ENCODE results near the gene C1QTNF1.
A peak's percentile ranks its signal among the peaks of the same experiment; 100 is the strongest.

Gene C1QTNF1

GRCh38 chr17:78992542-78993212, 31.3 kb upstream of the C1QTNF1 start:
- no peak for DNase-seq

GRCh38 chr17:78993241-78993956, 30.6 kb upstream of the C1QTNF1 start:
- peak; percentile 42 to 56 for DNase-seq

- DNase-seq = no peak
Measured at GRCh38 chr17:78993981-78994671, 29.8 kb upstream of the C1QTNF1 start.

- no peak for DNase-seq
Measured at GRCh38 chr17:78995022-78995760, 28.8 kb upstream of the C1QTNF1 start.

GRCh38 chr17:78995761-78996451, 28.1 kb upstream of the C1QTNF1 start:
- no peak for DNase-seq

GRCh38 chr17:78996781-78997201, 27.2 kb upstream of the C1QTNF1 start:
- DNase-seq = no peak

GRCh38 chr17:78997231-78997741, 26.7 kb upstream of the C1QTNF1 start:
- no peak for DNase-seq

GRCh38 chr17:78997881-78998280, 26.1 kb upstream of the C1QTNF1 start:
- no peak for DNase-seq

- DNase-seq = no peak
Measured at GRCh38 chr17:78998311-78999055, 25.5 kb upstream of the C1QTNF1 start.

- no peak for DNase-seq
Measured at GRCh38 chr17:78999056-78999768, 24.8 kb upstream of the C1QTNF1 start.

- DNase-seq = no peak
Measured at GRCh38 chr17:78999947-79000395, 24.0 kb upstream of the C1QTNF1 start.

- DNase-seq = no peak
Measured at GRCh38 chr17:79000396-79001189, 23.4 kb upstream of the C1QTNF1 start.

GRCh38 chr17:79001190-79002020, 22.6 kb upstream of the C1QTNF1 start:
- DNase-seq = no peak

- DNase-seq = no peak
Measured at GRCh38 chr17:79002291-79002690, 21.7 kb upstream of the C1QTNF1 start.

GRCh38 chr17:79002796-79003593, 21.0 kb upstream of the C1QTNF1 start:
- DNase-seq = no peak

GRCh38 chr17:79003661-79004411, 20.1 kb upstream of the C1QTNF1 start:
- DNase-seq = no peak

Data from inflammatory macrophage (primary cell).